PC-3 (cell line): ENCODE results near the gene ABCC12.
"Not testable (repeated sequence)": the region's sequence is repeated elsewhere in the genome, so short reads cannot be mapped to it uniquely, and the experiment has no call there.

Experiments used
- CTCF ChIP-seq: fragments of 300-600 bp; sonication (generic); conservative IDR thresholded peaks from 2 replicates; pipeline ENCODE4 v1.5.1; 2017; ENCODE audit warnings: antibody characterized with exemption, low read depth, mild to moderate bottlenecking, low read length
- EZH2 ChIP-seq: fragments of 300-600 bp; sonication (generic); IDR thresholded peaks from one replicate; pipeline ENCODE4 v1.6.1; 2017; ENCODE audit warnings: antibody characterized with exemption, mild to moderate bottlenecking, low read length; ENCODE audit not compliant: unreplicated experiment

DNA sequence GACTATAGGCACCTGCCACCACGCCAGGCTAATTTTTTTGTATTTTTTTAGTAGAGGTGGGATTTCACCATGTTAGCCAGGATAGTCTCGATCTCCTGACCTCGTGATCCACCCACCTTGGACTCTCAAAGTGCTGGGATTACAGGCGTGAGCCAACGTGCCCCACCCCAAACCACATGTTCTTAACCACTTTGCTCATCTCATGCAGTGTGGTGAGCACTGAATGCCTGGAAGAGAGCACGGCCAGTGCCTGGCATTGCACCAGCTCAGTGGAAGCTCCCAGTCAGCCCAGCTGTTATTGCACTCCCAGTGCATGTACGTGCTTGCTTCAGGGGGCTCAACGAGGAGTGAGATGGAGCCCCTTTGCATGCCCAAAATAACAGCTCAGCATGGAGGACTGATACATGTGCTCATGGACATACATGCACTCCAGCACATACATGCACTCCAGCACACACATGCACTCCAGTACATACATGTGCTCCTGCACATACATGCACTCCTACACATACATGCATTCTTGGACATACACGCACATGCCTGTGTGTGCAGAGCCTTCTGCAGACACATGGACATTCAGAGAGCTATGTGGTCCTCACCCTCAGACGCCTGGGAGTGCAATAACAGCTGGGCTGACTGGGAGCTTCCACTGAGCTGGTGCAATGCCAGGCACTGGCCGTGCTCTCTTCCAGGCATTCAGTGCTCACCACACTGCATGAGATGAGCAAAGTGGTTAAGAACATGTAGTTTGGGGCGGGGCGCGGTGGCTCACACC, 26.1 kb upstream of the ABCC12 start:
- TF ChIP-seq CTCF, EZH2: not testable (repeated sequence)
